Neural progenitor cell (in vitro differentiated cells): ENCODE results near the gene PNP. TPM values are rescaled to one million over a fixed set of nuclear protein-coding genes. Genes with fewer than 3 reads are reported as not detected.
"Not testable (repeated sequence)": the region's sequence is repeated elsewhere in the genome, so short reads cannot be mapped to it uniquely, and the experiment has no call there.

ENCODE experiments used
- DNase-seq: peaks from one replicate; pipeline ENCODE4 v3.0.0-alpha.2; 2016; ENCODE audit warnings: low spot score
- H2AFZ ChIP-seq: fragments of 200-600 bp; sonication (generic); replicated peaks from 2 replicates; pipeline ENCODE4 v1.6.1; 2016; ENCODE audit warnings: antibody characterized with exemption
- H3F3A ChIP-seq: fragments of 200-600 bp; sonication (generic); 2 replicates; pipeline ENCODE4 v1.6.1; 2016; ENCODE audit warnings: antibody characterized with exemption, low read depth
- H3K27ac ChIP-seq: fragments of 200-600 bp; sonication (generic); 2 replicates; pipeline ENCODE4 v1.5.1; 2016; ENCODE audit warnings: mild to moderate bottlenecking
- H3K27me3 ChIP-seq: fragments of 200-600 bp; sonication (generic); 2 replicates; pipeline ENCODE4 v1.6.1; 2016; ENCODE audit warnings: mild to moderate bottlenecking, moderate library complexity
- H3K36me3 ChIP-seq: fragments of 200-600 bp; sonication (generic); 2 replicates; pipeline ENCODE4 v1.5.1; 2016
- H3K4me1 ChIP-seq: fragments of 200-600 bp; sonication (generic); 2 replicates; pipeline ENCODE4 v1.6.1; 2016; ENCODE audit warnings: mixed run types
- H3K4me2 ChIP-seq: fragments of 200-600 bp; sonication (generic); 2 replicates; pipeline ENCODE4 v1.6.1; 2016
- H3K4me3 ChIP-seq: fragments of 200-600 bp; sonication (generic); 2 replicates; pipeline ENCODE4 v1.5.1; 2016
- H3K79me2 ChIP-seq: fragments of 200-600 bp; sonication (generic); 2 replicates; pipeline ENCODE4 v1.6.1; 2016; ENCODE audit warnings: low read depth
- H3K9ac ChIP-seq: fragments of 200-600 bp; sonication (generic); 2 replicates; pipeline ENCODE4 v1.6.1; 2016
- H3K9me3 ChIP-seq: fragments of 200-600 bp; sonication (generic); 2 replicates; pipeline ENCODE4 v1.5.1; 2016; ENCODE audit warnings: low read depth
- H4K20me1 ChIP-seq: fragments of 200-600 bp; sonication (generic); 2 replicates; pipeline ENCODE4 v1.6.1; 2016; ENCODE audit warnings: low read depth
- H3K27ac Mint-ChIP-seq: 3 replicates; pipeline ENCODE4 v1.8.0; 2021; ENCODE audit warnings: mixed read lengths
- H3K27me3 Mint-ChIP-seq: 2 replicates; pipeline ENCODE4 v1.8.0; 2022; ENCODE audit warnings: low read depth, mild to moderate bottlenecking, inconsistent platforms, moderate library complexity, mixed read lengths; ENCODE audit not compliant: insufficient read depth
- H3K36me3 Mint-ChIP-seq: 3 replicates; pipeline ENCODE4 v1.8.0; 2021; ENCODE audit warnings: mixed read lengths
- H3K4me1 Mint-ChIP-seq: 3 replicates; pipeline ENCODE4 v1.8.0; 2021; ENCODE audit warnings: mixed read lengths
- H3K4me3 Mint-ChIP-seq: 3 replicates; pipeline ENCODE4 v1.8.0; 2021; ENCODE audit warnings: mild to moderate bottlenecking, moderate library complexity, mixed read lengths
- H3K9me3 Mint-ChIP-seq: 3 replicates; pipeline ENCODE4 v1.8.0; 2020; ENCODE audit warnings: mixed read lengths
- CTCF ChIP-seq: fragments of 200-600 bp; sonication (generic); IDR thresholded peaks from 2 replicates; pipeline ENCODE4 v1.5.1; 2017; ENCODE audit warnings: antibody characterized with exemption, mild to moderate bottlenecking
- EZH2 ChIP-seq: fragments of 200-600 bp; sonication (generic); IDR thresholded peaks from 2 replicates; pipeline ENCODE4 v1.6.1; 2017; ENCODE audit warnings: antibody characterized with exemption, mild to moderate bottlenecking, moderate library complexity
- EZH2phosphoT487 ChIP-seq: fragments of 200-600 bp; sonication (generic); IDR thresholded peaks from 2 replicates; pipeline ENCODE4 v1.6.1; 2017; ENCODE audit warnings: antibody characterized with exemption
- total RNA-seq: library from RNA; depleted of rRNA; stranded (reverse); fragments of >200 nt; gene quantifications from 2 replicates; pipeline ENCODE4 v1.2.3, GENCODE V29; 2015; ENCODE audit warnings: low replicate concordance

PNP gene
- total RNA-seq, 1 donor from 2014 or later = 43.6 TPM

- Mint-ChIP-seq H3K36me3 (peaks cover 4% of the 10 kb centered on the region), H3K27ac (no peak overlapping the region), H3K27me3 (peaks cover 5% of the 10 kb centered on the region), H3K4me1 (no peaks in the 10 kb centered on the region), H3K9me3 (no peaks in the 10 kb centered on the region), H3K4me3 (peak overlapping the region; percentile 50)
- TF ChIP-seq CTCF = no peak
- TF ChIP-seq EZH2 = no peak
- TF ChIP-seq EZH2phosphoT487 = no peak
- Histone ChIP-seq H3K9ac (no peak overlapping the region), H3K4me1 (no peaks in the 10 kb centered on the region), H4K20me1 (no peaks in the 10 kb centered on the region), H3K9me3 (no peaks in the 10 kb centered on the region), H3K27me3 (no peaks in the 10 kb centered on the region), H3K79me2 (no peaks in the 10 kb centered on the region), H3K27ac (no peak overlapping the region), H3F3A (no peaks in the 10 kb centered on the region), H3K4me3 (no peak overlapping the region), H3K36me3 (no peaks in the 10 kb centered on the region), H3K4me2 (no peak overlapping the region), H2AFZ (no peak overlapping the region)
- DNase-seq = no peak
Observed at GRCh38 chr14:20438664-20439063, 30.5 kb upstream of the PNP start.

- Histone ChIP-seq H3K27me3 (no peaks in the 10 kb centered on the region), H3K9ac (no peak overlapping the region), H3K27ac (no peak overlapping the region), H4K20me1 (no peaks in the 10 kb centered on the region), H3K4me2 (no peak overlapping the region), H3K36me3 (no peaks in the 10 kb centered on the region), H3K4me3 (no peak overlapping the region), H3K9me3 (no peaks in the 10 kb centered on the region), H2AFZ (no peak overlapping the region), H3K4me1 (no peaks in the 10 kb centered on the region), H3K79me2 (no peaks in the 10 kb centered on the region), H3F3A (peaks cover 2% of the 10 kb centered on the region)
- DNase-seq = no peak
- no peaks in the 10 kb centered on the region for H3K4me1 Mint-ChIP-seq
- H3K9me3 Mint-ChIP-seq = no peaks in the 10 kb centered on the region
- H3K27ac Mint-ChIP-seq = no peak overlapping the region
- H3K4me3 Mint-ChIP-seq = no peak overlapping the region
- H3K27me3 Mint-ChIP-seq = peaks cover 5% of the 10 kb centered on the region
- H3K36me3 Mint-ChIP-seq = peaks cover 4% of the 10 kb centered on the region
- no peak for TF ChIP-seq CTCF
- TF ChIP-seq EZH2 = no peak
- TF ChIP-seq EZH2phosphoT487 = no peak
Observed at GRCh38 chr14:20440465-20440864, 28.7 kb upstream of the PNP start.

GRCh38 chr14:20440882-20441281 lies 28.3 kb upstream of the PNP start:
- DNase-seq = no peak
- no peak overlapping the region for H3K27ac Mint-ChIP-seq
- Histone ChIP-seq H3K79me2 (no peaks in the 10 kb centered on the region), H3K9ac (no peak overlapping the region), H3K27me3 (no peaks in the 10 kb centered on the region), H3K27ac (no peak overlapping the region), H3K4me1 (no peaks in the 10 kb centered on the region), H3K4me2 (no peak overlapping the region), H3K36me3 (no peaks in the 10 kb centered on the region), H3K9me3 (no peaks in the 10 kb centered on the region), H3F3A (peaks cover 2% of the 10 kb centered on the region), H2AFZ (no peak overlapping the region), H4K20me1 (no peaks in the 10 kb centered on the region), H3K4me3 (no peak overlapping the region)
- H3K36me3 Mint-ChIP-seq = peaks cover 4% of the 10 kb centered on the region
- H3K27me3 Mint-ChIP-seq = peaks cover 5% of the 10 kb centered on the region
- no peak for TF ChIP-seq EZH2phosphoT487
- no peak for TF ChIP-seq EZH2
- no peak for TF ChIP-seq CTCF
- H3K4me3 Mint-ChIP-seq = no peak overlapping the region
- no peaks in the 10 kb centered on the region for H3K9me3 Mint-ChIP-seq
- H3K4me1 Mint-ChIP-seq = no peaks in the 10 kb centered on the region

- Mint-ChIP-seq H3K9me3 (no peaks in the 10 kb centered on the region), H3K27me3 (peaks cover 5% of the 10 kb centered on the region), H3K4me3 (no peak overlapping the region), H3K36me3 (peaks cover 4% of the 10 kb centered on the region), H3K4me1 (no peaks in the 10 kb centered on the region), H3K27ac (no peak overlapping the region)
- H3K4me2 ChIP-seq = no peak overlapping the region
- H3K27ac ChIP-seq = no peak overlapping the region
- peaks cover 2% of the 10 kb centered on the region for H3F3A ChIP-seq
- H3K4me3 ChIP-seq = no peak overlapping the region
- no peak for DNase-seq
- no peaks in the 10 kb centered on the region for H3K79me2 ChIP-seq
- H4K20me1 ChIP-seq = no peaks in the 10 kb centered on the region
- no peaks in the 10 kb centered on the region for H3K9me3 ChIP-seq
- H3K27me3 ChIP-seq = no peaks in the 10 kb centered on the region
- H3K36me3 ChIP-seq = no peaks in the 10 kb centered on the region
- H3K4me1 ChIP-seq = no peaks in the 10 kb centered on the region
- no peak overlapping the region for H3K9ac ChIP-seq
- TF ChIP-seq EZH2 (no peak), EZH2phosphoT487 (no peak), CTCF (no peak)
- H2AFZ ChIP-seq = no peak overlapping the region
Observed at GRCh38 chr14:20441461-20441860, 27.7 kb upstream of the PNP start.

GRCh38 chr14:20443650-20444049 lies 25.6 kb upstream of the PNP start:
- H3K27me3 ChIP-seq, H3K4me1 Mint-ChIP-seq, H2AFZ ChIP-seq, H3F3A ChIP-seq, H3K27me3 Mint-ChIP-seq, H3K4me3 Mint-ChIP-seq, H3K27ac Mint-ChIP-seq, H3K9me3 Mint-ChIP-seq, H3K4me2 ChIP-seq, DNase-seq, H3K36me3 ChIP-seq, H3K4me3 ChIP-seq, H3K27ac ChIP-seq, H4K20me1 ChIP-seq, H3K4me1 ChIP-seq, H3K79me2 ChIP-seq, H3K9ac ChIP-seq, H3K9me3 ChIP-seq: not testable (repeated sequence)
- peaks cover 15% of the 10 kb centered on the region for H3K36me3 Mint-ChIP-seq
